CD4-positive, CD25-positive, alpha-beta regulatory T cell (primary cell): Measurements from ENCODE around the gene FBXL14. TPM values are rescaled to one million over a fixed set of nuclear protein-coding genes. Genes with fewer than 3 reads are reported as not detected.

ENCODE experiments used
- ATAC-seq, 2 donors: fragments of 150-1000 bp; cut with Tn5 transposase; one replicate each; pipeline ENCODE4 v1.10.0; 2021; ENCODE audit warnings: low read depth in 2 of 2, moderate number of reproducible peaks in 2 of 2, moderate library complexity in 1 of 2
- DNase-seq, 3 donors: peaks; one replicate each; pipeline versions ENCODE4 v3.0.0 to v3.0.0-alpha.2; 2012 to 2022; ENCODE audit warnings: mixed read lengths in 1 of 3
- H3K27ac ChIP-seq: one replicate; pipeline ENCODE4 v1.7.0; 2013; ENCODE audit warnings: mild to moderate bottlenecking, low read length; ENCODE audit not compliant: insufficient read depth, poor library complexity, severe bottlenecking
- H3K27me3 ChIP-seq: one replicate; pipeline ENCODE4 v1.7.0; 2013; ENCODE audit warnings: low read length; ENCODE audit not compliant: control insufficient read depth, insufficient read depth
- H3K36me3 ChIP-seq: one replicate; pipeline ENCODE4 v1.7.0; 2013; ENCODE audit warnings: mild to moderate bottlenecking, low read length, moderate library complexity; ENCODE audit not compliant: control insufficient read depth, insufficient read depth
- H3K4me1 ChIP-seq: 2 replicates; pipeline ENCODE4 v1.7.0; 2013; ENCODE audit warnings: mild to moderate bottlenecking, low read length; ENCODE audit not compliant: insufficient read depth, control insufficient read depth, poor library complexity, severe bottlenecking
- H3K4me3 ChIP-seq: one replicate; pipeline ENCODE4 v1.7.0; 2013; ENCODE audit warnings: low read depth, mild to moderate bottlenecking, low read length, moderate library complexity
- H3K9me3 ChIP-seq, 2 experiments: 1 replicate in 1 of 2; 2 replicates in 1 of 2; pipeline ENCODE4 v1.7.0; 2013; ENCODE audit warnings: low read length in 2 of 2, mild to moderate bottlenecking in 1 of 2, moderate library complexity in 1 of 2; ENCODE audit not compliant: control insufficient read depth in 2 of 2
- H3K27ac Mint-ChIP-seq, 3 donors: one replicate each; pipeline ENCODE4 v1.8.0; 2020 to 2022; ENCODE audit warnings: mild to moderate bottlenecking in 3 of 3, mixed read lengths in 3 of 3, moderate library complexity in 2 of 3
- H3K27me3 Mint-ChIP-seq: one replicate; pipeline ENCODE4 v1.8.0; 2022; ENCODE audit warnings: mild to moderate bottlenecking, mixed read lengths
- H3K36me3 Mint-ChIP-seq: one replicate; pipeline ENCODE4 v1.8.0; 2020; ENCODE audit warnings: mixed read lengths
- H3K4me1 Mint-ChIP-seq, 4 donors: one replicate each; pipeline ENCODE4 v1.8.0; 2020 to 2022; ENCODE audit warnings: mixed read lengths in 4 of 4, mild to moderate bottlenecking in 1 of 4
- H3K4me3 Mint-ChIP-seq, 4 donors: one replicate each; pipeline ENCODE4 v1.8.0; 2020 to 2022; ENCODE audit warnings: mild to moderate bottlenecking in 4 of 4, mixed read lengths in 4 of 4, moderate library complexity in 3 of 4
- H3K9me3 Mint-ChIP-seq, 7 donors: one replicate each; pipeline ENCODE4 v1.8.0; 2020 to 2022; ENCODE audit warnings: mixed read lengths in 7 of 7, mild to moderate bottlenecking in 3 of 7, moderate library complexity in 2 of 7
- polyA plus RNA-seq, 4 donors: library from polyadenylated mRNA; unstranded; fragments of 300-500 nt; fragmentation: Illumina TruSeq; gene quantifications; one replicate each; pipeline ENCODE4 v1.2.3, GENCODE V29; 2021
- total RNA-seq: library from RNA; stranded (reverse); gene quantifications from one replicate; pipeline ENCODE4 v1.2.3, GENCODE V29; 2022

Gene FBXL14
- total and polyA plus RNA-seq, 5 donors from 2014 or later: 18.5 to 26.0 (median 23.8) TPM

DNA sequence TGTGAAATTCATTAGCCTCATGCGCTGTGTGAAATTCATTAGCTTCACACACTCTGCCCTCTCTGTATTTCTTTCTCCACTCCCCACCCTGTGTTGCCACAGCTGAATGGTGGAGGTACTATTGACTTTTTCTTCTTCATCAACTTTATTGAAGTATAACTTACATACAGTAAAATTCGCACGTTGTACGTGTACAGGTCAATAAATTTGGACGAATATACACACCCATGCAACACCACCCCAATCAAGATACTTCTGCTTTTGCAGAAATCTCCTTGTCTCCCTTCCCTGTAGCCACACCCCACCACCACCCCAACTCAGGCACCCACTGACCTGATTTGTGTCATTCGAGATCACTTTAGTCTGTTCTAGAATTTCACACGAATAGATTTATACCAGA lies 51.8 kb downstream of the FBXL14 start:
- Histone ChIP-seq H3K9me3 (no peaks in the 10 kb centered on the region), H3K4me3 (no peak overlapping the region), H3K4me1 (no peaks in the 10 kb centered on the region), H3K27ac (no peak overlapping the region), H3K36me3 (no peaks in the 10 kb centered on the region), H3K27me3 (peaks cover 16% of the 10 kb centered on the region)
- Mint-ChIP-seq H3K4me3 (no peak overlapping the region), H3K27ac (no peak overlapping the region), H3K36me3 (no peaks in the 10 kb centered on the region), H3K4me1 (no peaks in the 10 kb centered on the region), H3K27me3 (peaks cover 45% of the 10 kb centered on the region), H3K9me3 (peaks cover 0 to 2% (median 0%) of the 10 kb centered on the region in 7 donors)
- ATAC-seq (no peak), DNase-seq (no peak)

DNA sequence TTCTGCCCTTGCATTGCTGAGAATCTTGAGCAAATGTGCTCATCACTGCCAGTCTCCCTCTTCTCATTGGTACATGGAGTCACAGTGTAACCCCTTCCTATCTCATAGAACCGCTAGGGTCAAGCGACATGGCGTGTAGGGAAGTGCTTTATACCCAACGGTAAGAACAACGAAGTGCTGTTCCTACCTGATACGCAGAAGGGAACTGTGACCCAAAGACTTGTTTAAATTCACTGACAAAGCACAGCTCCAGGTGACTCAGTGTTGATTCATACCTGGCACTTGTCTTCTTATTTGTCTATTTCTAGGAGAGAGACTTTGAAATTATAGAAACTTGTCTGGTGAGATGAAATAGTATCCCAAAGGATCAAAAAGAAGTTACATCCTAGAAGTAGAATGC lies 53.7 kb downstream of the FBXL14 start:
- DNase-seq (no peak), ATAC-seq (no peak)
- Mint-ChIP-seq H3K4me1 (no peaks in the 10 kb centered on the region), H3K9me3 (no peaks in the 10 kb centered on the region), H3K27ac (no peak overlapping the region), H3K36me3 (no peaks in the 10 kb centered on the region), H3K27me3 (peaks cover 61% of the 10 kb centered on the region), H3K4me3 (no peak overlapping the region)
- peaks cover 23% of the 10 kb centered on the region for H3K27me3 ChIP-seq
- H3K27ac ChIP-seq: no peak overlapping the region
- H3K4me1 ChIP-seq: no peaks in the 10 kb centered on the region
- no peak overlapping the region for H3K4me3 ChIP-seq
- no peaks in the 10 kb centered on the region for H3K9me3 ChIP-seq
- H3K36me3 ChIP-seq: no peaks in the 10 kb centered on the region

DNA sequence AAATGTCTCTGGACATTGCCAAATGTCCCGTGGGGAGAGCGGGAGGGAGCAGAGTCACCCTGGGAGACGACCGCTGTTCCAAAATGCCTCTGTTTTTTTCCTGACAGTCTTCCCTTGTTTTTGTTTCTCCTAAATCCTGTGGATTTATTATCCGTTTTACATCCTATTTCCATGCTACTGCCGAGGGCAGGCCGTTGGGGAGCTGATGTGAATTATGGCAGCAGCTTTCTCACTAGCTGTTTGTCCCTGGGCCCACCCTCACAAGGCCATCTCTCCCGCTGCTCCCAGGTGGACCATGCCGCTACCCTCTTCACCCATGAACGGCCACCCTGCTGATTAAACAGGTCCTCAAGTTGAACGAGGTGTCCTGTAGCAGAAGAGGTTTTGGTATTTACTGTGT lies 55.2 kb downstream of the FBXL14 start:
- no peaks in the 10 kb centered on the region for H3K9me3 Mint-ChIP-seq
- peaks cover 5% of the 10 kb centered on the region for H3K4me1 ChIP-seq
- no peak overlapping the region for H3K27ac Mint-ChIP-seq
- H3K27ac ChIP-seq: no peak overlapping the region
- H3K36me3 Mint-ChIP-seq: no peaks in the 10 kb centered on the region
- no peaks in the 10 kb centered on the region for H3K9me3 ChIP-seq
- H3K36me3 ChIP-seq: no peaks in the 10 kb centered on the region
- ATAC-seq (no peak), DNase-seq (no peak)
- no peak overlapping the region for H3K4me3 ChIP-seq
- H3K4me1 Mint-ChIP-seq: peaks cover 0 to 5% (median under 1%) of the 10 kb centered on the region in 4 donors
- peaks cover 23% of the 10 kb centered on the region for H3K27me3 ChIP-seq
- H3K27me3 Mint-ChIP-seq: peaks cover 65% of the 10 kb centered on the region
- no peak overlapping the region for H3K4me3 Mint-ChIP-seq

GRCh38 chr12:1536817-1537216 lies 57.6 kb downstream of the FBXL14 start:
- H3K27ac ChIP-seq: no peak overlapping the region
- no peaks in the 10 kb centered on the region for H3K36me3 ChIP-seq
- Mint-ChIP-seq H3K27ac (no peak overlapping the region), H3K27me3 (peaks cover 71% of the 10 kb centered on the region), H3K4me3 (no peak overlapping the region), H3K36me3 (no peaks in the 10 kb centered on the region), H3K4me1 (peaks cover 13 to 28% (median 18%) of the 10 kb centered on the region in 4 donors), H3K9me3 (peaks cover 0 to 1% (median 0%) of the 10 kb centered on the region in 7 donors)
- no peak overlapping the region for H3K4me3 ChIP-seq
- peaks cover 22% of the 10 kb centered on the region for H3K4me1 ChIP-seq
- H3K9me3 ChIP-seq: no peaks in the 10 kb centered on the region
- peaks cover 31% of the 10 kb centered on the region for H3K27me3 ChIP-seq
- ATAC-seq: no peak
- DNase-seq: no peak

- no peak for ATAC-seq
- no peak overlapping the region for H3K27ac ChIP-seq
- no peak overlapping the region for H3K4me3 ChIP-seq
- Mint-ChIP-seq H3K36me3 (no peaks in the 10 kb centered on the region), H3K27ac (no peak overlapping the region), H3K27me3 (peaks cover 64% of the 10 kb centered on the region), H3K4me1 (peaks cover 13 to 35% (median 18%) of the 10 kb centered on the region in 4 donors), H3K4me3 (peak overlapping the region in 1 of 4 donors; percentile 27), H3K9me3 (peaks cover 0 to 1% (median 0%) of the 10 kb centered on the region in 7 donors)
- DNase-seq: no peak
- no peaks in the 10 kb centered on the region for H3K9me3 ChIP-seq
- H3K27me3 ChIP-seq: peaks cover 24% of the 10 kb centered on the region
- peaks cover 34% of the 10 kb centered on the region for H3K4me1 ChIP-seq
- no peaks in the 10 kb centered on the region for H3K36me3 ChIP-seq
Observed at GRCh38 chr12:1534748-1535147, 59.6 kb downstream of the FBXL14 start.

DNA sequence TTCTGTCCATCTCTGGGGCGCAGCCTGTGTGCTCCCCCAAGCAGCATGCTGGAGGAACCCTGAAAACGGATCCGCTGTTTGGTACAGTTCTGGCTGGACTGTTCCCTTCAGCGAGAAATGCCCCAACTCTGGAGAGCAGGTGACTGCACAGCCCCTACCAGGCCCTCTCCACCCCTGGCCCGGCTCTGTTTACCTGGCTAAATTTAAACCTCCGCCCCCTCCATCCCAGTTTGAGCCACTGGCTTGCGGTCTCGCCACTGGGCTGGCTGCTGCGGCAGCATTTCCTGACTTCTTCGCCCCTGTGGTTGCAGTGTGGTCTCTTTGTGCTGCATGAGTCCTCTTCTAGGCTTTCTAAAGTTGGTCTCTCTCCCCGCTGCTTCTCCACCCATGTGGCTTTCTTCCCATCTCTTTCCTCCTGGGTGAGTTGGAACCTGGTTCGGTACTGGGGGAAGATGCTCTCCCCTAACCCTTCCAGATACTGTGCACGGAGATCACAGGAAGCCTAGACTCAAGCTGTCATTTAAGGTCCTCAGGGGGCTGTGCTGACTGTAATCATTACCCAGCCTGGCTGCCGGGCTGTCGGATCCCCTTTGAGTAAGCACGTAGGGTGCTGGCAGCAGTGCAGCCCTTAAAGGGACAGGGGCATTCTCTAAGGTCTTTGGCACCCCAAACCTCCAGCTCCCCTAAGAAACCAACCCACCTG lies 60.6 kb downstream of the FBXL14 start:
- peaks cover 30% of the 10 kb centered on the region for H3K27me3 ChIP-seq
- no peak overlapping the region for H3K27ac ChIP-seq
- no peaks in the 10 kb centered on the region for H3K36me3 Mint-ChIP-seq
- H3K27me3 Mint-ChIP-seq: peaks cover 68% of the 10 kb centered on the region
- H3K4me3 Mint-ChIP-seq: peak overlapping the region; percentile 65 to 93 (median 86)
- peak overlapping the region in 1 of 3 donors; percentile 38 for H3K27ac Mint-ChIP-seq
- peak in 2 of 3 donors; percentile 34 to 43 for DNase-seq
- H3K9me3 Mint-ChIP-seq: peaks cover 0 to 1% (median 0%) of the 10 kb centered on the region in 7 donors
- H3K4me3 ChIP-seq: peak overlapping the region; percentile 66
- ATAC-seq: peak; percentile 45 to 52
- no peaks in the 10 kb centered on the region for H3K9me3 ChIP-seq
- H3K4me1 ChIP-seq: peaks cover 36% of the 10 kb centered on the region
- H3K4me1 Mint-ChIP-seq: peaks cover 13 to 40% (median 18%) of the 10 kb centered on the region in 4 donors
- H3K36me3 ChIP-seq: no peaks in the 10 kb centered on the region

DNA sequence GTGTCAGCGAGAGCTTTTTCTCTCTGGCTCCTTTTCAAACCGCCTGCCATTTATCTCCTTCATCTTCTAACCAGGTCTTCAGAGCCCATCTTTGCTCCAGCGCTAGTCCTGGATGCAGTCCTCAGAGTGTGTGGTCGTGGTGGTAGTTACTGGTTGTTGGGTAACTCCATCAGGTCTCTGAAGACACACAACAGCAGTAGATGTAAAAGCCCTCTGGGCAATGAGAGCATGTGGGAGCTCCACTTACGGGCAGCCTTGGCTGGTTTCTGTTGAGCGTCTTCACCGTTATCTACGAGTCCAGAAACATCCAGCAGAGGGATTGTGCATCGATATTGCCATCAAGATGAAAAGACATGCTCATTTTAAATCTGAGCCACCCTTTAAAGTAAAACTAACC lies 61.2 kb downstream of the FBXL14 start:
- Mint-ChIP-seq H3K27ac (peak overlapping the region in 1 of 3 donors; percentile 21), H3K4me1 (peaks cover 13 to 40% (median 18%) of the 10 kb centered on the region in 4 donors), H3K4me3 (peak overlapping the region; percentile 65 to 93 (median 86)), H3K36me3 (no peaks in the 10 kb centered on the region), H3K27me3 (peaks cover 71% of the 10 kb centered on the region), H3K9me3 (peaks cover 0 to 1% (median 0%) of the 10 kb centered on the region in 7 donors)
- no peak overlapping the region for H3K27ac ChIP-seq
- no peaks in the 10 kb centered on the region for H3K36me3 ChIP-seq
- ATAC-seq: peak; percentile 32 to 69
- H3K27me3 ChIP-seq: peaks cover 32% of the 10 kb centered on the region
- no peaks in the 10 kb centered on the region for H3K9me3 ChIP-seq
- DNase-seq: peak in 2 of 3 donors; percentile 39 to 46
- peak overlapping the region; percentile 66 for H3K4me3 ChIP-seq
- H3K4me1 ChIP-seq: peaks cover 36% of the 10 kb centered on the region
